HEK293T (cell line): ENCODE data around the gene C11orf21.
A peak's percentile ranks its signal among the peaks of the same experiment; 100 is the strongest.

Source experiments
- CTCF ChIA-PET: fragments of 350-600 bp; formaldehyde crosslinking; extraction: SDS; loops from one replicate; lab custom pipeline; 2021; ENCODE audit warnings: antibody characterized with exemption, inconsistent platforms; lab: Yijun Ruan, JAX
- POLR2A ChIA-PET: fragments of 350-600 bp; formaldehyde crosslinking; extraction: SDS; loops from one replicate; lab custom pipeline; 2020; ENCODE audit warnings: antibody characterized with exemption, inconsistent platforms; lab: Yijun Ruan, JAX
- DNase-seq: peaks from one replicate; pipeline ENCODE4 v3.0.0; 2012; ENCODE audit warnings: mixed read lengths; ENCODE audit errors: extremely low spot score
- ARNT ChIP-seq: fragments of 450-650 bp; IDR thresholded peaks from 2 replicates; pipeline ENCODE4 v1.6.1; 2017; ENCODE audit warnings: mild to moderate bottlenecking
- BHLHE40 ChIP-seq: fragments of 450-650 bp; IDR thresholded peaks from 2 replicates; pipeline ENCODE4 v1.6.1; 2016; ENCODE audit warnings: mild to moderate bottlenecking, moderate library complexity, borderline replicate concordance
- CTBP1 ChIP-seq: fragments of 450-650 bp; IDR thresholded peaks from 2 replicates; pipeline ENCODE4 v1.6.1; 2016; ENCODE audit warnings: borderline replicate concordance
- ELF4 ChIP-seq: fragments of 450-650 bp; IDR thresholded peaks from 2 replicates; pipeline ENCODE4 v1.6.1; 2017; ENCODE audit warnings: antibody characterized with exemption
- FOXA1 ChIP-seq: fragments of 450-650 bp; IDR thresholded peaks from 2 replicates; pipeline ENCODE4 v1.6.1; 2016; ENCODE audit warnings: mild to moderate bottlenecking
- FOXK2 ChIP-seq: fragments of 450-650 bp; IDR thresholded peaks from 2 replicates; pipeline ENCODE4 v1.6.1; 2016; ENCODE audit warnings: mild to moderate bottlenecking
- FOXM1 ChIP-seq: fragments of 450-650 bp; IDR thresholded peaks from 2 replicates; pipeline ENCODE4 v1.6.1; 2017; ENCODE audit warnings: mild to moderate bottlenecking, borderline replicate concordance
- HDGF ChIP-seq: fragments of 450-650 bp; IDR thresholded peaks from 2 replicates; pipeline ENCODE4 v1.6.1; 2017; ENCODE audit warnings: antibody characterized with exemption, borderline replicate concordance
- L3MBTL2 ChIP-seq: fragments of 450-650 bp; conservative IDR thresholded peaks from 2 replicates; pipeline ENCODE4 v1.6.1; 2016; ENCODE audit warnings: mild to moderate bottlenecking
- LEF1 ChIP-seq: fragments of 450-650 bp; IDR thresholded peaks from 2 replicates; pipeline ENCODE4 v1.6.1; 2017; ENCODE audit warnings: mild to moderate bottlenecking, borderline replicate concordance
- NFRKB ChIP-seq: fragments of 450-650 bp; IDR thresholded peaks from 2 replicates; pipeline ENCODE4 v1.6.1; 2016; ENCODE audit warnings: mild to moderate bottlenecking, moderate library complexity
- SP1 ChIP-seq: fragments of 450-650 bp; IDR thresholded peaks from 2 replicates; pipeline ENCODE4 v1.6.1; 2017
- SUZ12 ChIP-seq: fragments of 450-650 bp; IDR thresholded peaks from 2 replicates; pipeline ENCODE4 v1.6.1; 2016; ENCODE audit warnings: mild to moderate bottlenecking
- TARDBP ChIP-seq: fragments of 450-650 bp; IDR thresholded peaks from 2 replicates; pipeline ENCODE4 v1.6.1; 2016
- ZNF384 ChIP-seq: fragments of 450-650 bp; IDR thresholded peaks from 2 replicates; pipeline ENCODE4 v1.6.1; 2016
- TF ChIP-seq, protein P1 (sequence below): fragments of 450-650 bp; IDR thresholded peaks from 2 replicates; pipeline ENCODE4 v1.6.1; 2016

The C11orf21 gene

DNA sequence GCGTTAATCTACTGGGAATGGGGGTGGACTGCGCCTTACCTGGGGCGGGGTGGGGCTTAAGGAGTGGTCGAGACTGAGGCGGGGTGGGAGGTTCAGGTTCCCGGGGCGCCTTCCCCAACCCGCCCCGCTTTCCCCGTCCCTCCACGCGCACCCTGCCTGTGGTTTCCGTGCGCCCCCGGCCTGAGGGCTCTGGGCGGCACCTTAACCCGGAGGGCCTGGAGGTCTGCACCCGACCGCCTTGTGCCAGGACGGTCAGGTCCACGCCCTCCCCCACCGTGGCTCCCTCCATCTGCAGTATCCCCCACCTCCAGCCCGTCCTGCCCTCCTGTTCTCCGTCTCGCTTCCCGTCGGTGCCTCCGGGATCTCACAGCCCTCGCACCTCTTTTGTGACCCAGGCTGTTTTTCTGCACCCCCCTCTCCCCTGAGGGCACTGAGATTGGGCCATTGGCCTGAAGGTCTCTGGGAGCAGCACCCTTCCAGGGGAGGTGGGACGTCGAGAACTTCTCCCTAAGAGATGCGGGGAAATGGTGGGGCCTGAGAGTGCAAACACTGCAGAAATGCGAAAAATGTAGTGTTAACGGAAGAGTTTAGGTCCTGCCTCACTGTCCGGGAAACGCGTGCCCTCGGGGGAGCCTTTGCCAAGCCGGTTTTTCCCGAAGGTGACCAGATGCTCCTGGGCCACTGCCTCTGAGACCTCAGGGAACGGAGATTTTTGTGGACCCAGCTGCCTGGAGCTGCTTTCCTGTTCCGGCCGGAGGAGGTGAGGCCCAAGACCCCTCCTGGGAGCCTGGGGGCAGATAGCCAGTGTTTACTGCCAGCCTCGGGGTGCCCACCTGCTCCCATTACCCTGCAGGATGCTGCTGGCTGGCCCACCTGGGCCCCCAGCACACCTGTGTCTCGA lies 30.1 kb downstream of the C11orf21 start:
- ChIA-PET POLR2A (no interaction called here), CTCF (no interaction called here)
- TF ChIP-seq L3MBTL2 (no peak), ARNT (no peak), FOXA1 (no peak), SUZ12 (no peak), LEF1 (no peak)
- DNase-seq, result no peak

DNA sequence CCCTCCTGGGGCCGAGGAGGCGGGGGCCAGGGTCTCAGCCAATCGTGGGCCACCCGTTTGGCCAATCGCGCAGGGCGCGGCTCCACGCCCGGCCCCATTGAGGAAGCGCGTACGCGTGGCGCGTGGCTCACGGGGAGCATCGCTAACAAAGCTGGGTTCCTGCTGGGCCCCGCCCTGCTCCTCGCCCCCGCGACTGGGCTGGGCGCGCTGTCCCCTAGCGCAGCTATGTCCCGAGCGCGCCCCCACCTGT lies 30.7 kb downstream of the C11orf21 start:
- POLR2A ChIA-PET, result no interaction called here
- no peak for DNase-seq
- TF ChIP-seq CTBP1 (no peak), ARNT (no peak), TARDBP (no peak), L3MBTL2 (no peak), LEF1 (no peak), SUZ12 (no peak), FOXA1 (no peak), ELF4 (no peak), HDGF (no peak), NFRKB (no peak), FOXM1 (no peak), SP1 (no peak), ZNF384 (no peak), FOXK2 (no peak), BHLHE40 (no peak)
- TF ChIP-seq, protein P1, sequence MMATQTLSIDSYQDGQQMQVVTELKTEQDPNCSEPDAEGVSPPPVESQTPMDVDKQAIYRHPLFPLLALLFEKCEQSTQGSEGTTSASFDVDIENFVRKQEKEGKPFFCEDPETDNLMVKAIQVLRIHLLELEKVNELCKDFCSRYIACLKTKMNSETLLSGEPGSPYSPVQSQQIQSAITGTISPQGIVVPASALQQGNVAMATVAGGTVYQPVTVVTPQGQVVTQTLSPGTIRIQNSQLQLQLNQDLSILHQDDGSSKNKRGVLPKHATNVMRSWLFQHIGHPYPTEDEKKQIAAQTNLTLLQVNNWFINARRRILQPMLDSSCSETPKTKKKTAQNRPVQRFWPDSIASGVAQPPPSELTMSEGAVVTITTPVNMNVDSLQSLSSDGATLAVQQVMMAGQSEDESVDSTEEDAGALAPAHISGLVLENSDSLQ, result no peak
- CTCF ChIA-PET, result no interaction called here

DNA sequence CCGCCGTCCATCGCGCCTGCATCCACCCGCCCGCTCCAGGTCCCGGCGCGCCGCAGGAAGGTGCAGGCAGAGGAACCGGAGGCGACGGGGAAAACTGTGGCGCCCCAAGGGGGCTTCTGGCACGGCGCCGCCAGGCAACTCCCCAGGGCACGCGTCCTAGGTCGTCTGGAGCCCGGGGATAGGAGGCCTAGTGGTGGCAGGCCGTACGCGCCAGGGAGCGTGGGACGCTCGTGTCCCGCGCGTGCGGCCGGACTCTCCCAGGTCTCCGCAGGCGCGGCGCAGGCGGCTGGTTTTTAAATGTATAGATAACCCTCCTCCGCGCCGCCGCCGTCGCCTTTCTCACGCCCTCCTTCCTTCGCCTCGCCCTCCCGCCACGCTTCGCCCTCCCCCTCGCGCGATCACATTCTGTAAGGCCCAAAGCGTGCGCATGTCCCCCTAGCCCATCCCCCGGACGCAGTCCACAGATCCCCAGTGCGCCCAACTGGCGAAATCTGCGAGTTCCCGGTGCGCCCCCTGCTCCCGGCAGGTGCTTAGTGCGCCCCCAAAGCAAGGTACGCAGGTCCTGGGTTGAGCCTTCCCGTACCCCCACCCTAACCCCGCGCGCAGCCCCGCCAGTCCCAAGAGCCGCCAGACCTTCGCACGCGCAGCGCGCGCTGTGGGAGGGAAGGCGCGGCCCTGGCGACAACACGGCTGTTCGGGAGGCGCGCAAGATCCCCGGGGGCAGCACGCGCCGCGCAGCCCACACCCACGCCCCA lies 31.2 kb downstream of the C11orf21 start, which contains the start of gene ASCL2:
TSS of gene ASCL2 (minus strand) at position 267 of the 755 bp plus-strand sequence. CDS start at position 11, 256 bp downstream.
- ChIA-PET POLR2A (no interaction called here), CTCF (no interaction called here)
- no peak for DNase-seq
- TF ChIP-seq HDGF (no peak), L3MBTL2 (no peak), CTBP1 (no peak), LEF1 (no peak), SUZ12 (no peak), ELF4 (no peak), TARDBP (no peak), BHLHE40 (no peak), NFRKB (no peak), ZNF384 (no peak), FOXA1 (no peak), FOXM1 (no peak), ARNT (no peak), FOXK2 (no peak), SP1 (no peak)
- TF ChIP-seq, protein P1, result no peak

DNA sequence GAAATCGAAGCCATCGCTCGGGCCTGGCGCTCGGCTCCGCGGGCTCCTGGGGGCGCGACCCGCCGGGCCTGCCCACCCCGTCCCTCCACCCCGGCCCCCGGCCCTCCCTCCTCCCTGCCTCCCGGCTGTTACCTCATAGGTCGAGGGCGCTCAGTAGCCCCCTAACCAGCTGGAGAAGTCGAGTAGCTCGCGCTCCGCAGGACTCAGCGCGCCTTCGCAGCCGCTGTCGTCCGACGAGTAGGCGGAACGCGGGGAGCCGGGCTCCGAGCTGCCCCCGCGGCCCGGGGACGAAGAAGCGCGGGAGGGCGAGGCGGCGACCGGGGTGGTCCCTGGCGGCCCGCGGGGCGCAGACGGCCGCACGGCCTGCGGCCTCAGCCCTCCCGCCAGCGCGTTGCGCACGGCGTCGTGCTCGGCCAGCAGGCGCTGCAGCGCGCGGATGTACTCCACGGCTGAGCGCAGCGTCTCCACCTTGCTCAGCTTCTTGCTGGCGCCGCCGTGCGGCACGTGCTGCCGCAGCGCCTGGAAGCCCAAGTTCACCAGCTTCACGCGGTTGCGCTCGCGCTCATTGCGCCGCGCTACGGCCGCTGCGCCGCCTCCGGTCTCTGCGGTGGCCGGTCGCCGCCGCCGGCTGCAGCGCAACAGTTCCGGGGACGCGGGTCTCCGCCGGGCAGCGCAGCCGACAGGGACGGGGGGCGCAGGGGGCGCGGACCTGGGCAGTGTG lies 32.0 kb downstream of the C11orf21 start:
- no peak for DNase-seq
- TF ChIP-seq HDGF (no peak), SP1 (no peak), ARNT (no peak), CTBP1 (no peak), FOXK2 (no peak), TARDBP (no peak), BHLHE40 (no peak), NFRKB (no peak), LEF1 (no peak), L3MBTL2 (no peak), ELF4 (no peak), FOXA1 (no peak), FOXM1 (no peak), ZNF384 (no peak), SUZ12 (no peak)
- TF ChIP-seq, protein P1, result no peak
- CTCF ChIA-PET, result no interaction called here
- POLR2A ChIA-PET, result no interaction called here

DNA sequence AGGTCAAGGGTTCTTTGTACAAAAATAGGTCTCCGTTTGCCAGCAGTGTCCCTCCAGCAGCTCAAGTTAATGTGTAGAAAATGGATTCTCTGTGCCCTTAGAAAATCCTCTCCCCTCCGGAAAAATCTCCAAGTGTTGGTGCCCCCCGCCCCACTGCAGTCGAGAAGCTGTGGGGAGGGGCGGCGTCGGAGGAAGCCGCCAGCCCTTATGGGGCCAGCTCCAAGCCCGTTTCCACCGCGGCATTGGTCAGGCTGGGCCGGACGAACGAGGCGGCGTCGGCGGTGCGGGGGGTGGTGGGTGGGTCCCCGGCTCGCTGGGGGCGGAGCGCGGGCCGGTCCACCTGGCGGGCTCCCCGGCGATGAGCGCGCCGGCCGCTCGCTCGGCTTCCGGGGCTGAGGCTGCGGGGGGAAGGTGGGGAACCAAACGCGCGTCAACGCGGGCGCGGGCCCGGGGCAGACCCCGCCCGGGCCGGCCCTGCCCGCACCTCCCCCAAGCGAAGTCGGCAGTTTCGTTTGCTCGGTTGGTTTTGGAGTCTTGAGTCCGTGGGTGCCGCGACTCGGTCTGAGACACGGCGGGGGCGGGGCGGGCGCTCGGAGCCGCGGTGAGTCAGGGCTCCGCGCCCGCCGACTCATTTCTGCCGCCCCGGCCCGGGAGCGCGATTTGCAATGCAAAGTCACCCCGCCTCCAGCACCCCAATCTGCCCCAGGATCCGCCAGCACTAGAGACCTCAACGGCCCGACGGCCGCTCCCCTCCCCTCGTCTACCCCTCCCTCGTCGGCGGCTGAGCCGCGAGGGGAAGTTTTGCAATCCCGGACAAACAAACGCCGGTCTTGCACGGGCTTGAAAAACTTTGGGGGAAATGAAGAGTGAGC lies 32.8 kb downstream of the C11orf21 start:
- POLR2A ChIA-PET, result interaction anchor here (0.6 kb wide), 1 partner anchor 16 kb away, joined by 3 read pairs; no protein-coding TSS in a partner anchor
- TF ChIP-seq ARNT, result no peak
- peak; percentile 27; the same call in 1 of the 2 replicates for TF ChIP-seq L3MBTL2
- TF ChIP-seq, protein P1, result no peak
- no peak for TF ChIP-seq TARDBP
- no peak for TF ChIP-seq ZNF384
- TF ChIP-seq FOXA1, result no peak
- DNase-seq, result peak; percentile 66
- CTCF ChIA-PET, result no interaction called here
